Endometrial microvascular endothelial cells (primary cell): ENCODE data around the gene FCHO1. TPM values are rescaled to one million over a fixed set of nuclear protein-coding genes. Genes with fewer than 3 reads are reported as not detected.
"Not testable (repeated sequence)": the region's sequence is repeated elsewhere in the genome, so short reads cannot be mapped to it uniquely, and the experiment has no call there.

Experiments used
- in situ Hi-C: cut with HindIII; loops from 2 replicates; pipeline ENCODE4 v1.10.0; 2017; ENCODE audit warnings: low sequenced_read_pairs, low pct_unique_long_range_greater_than_20kb; ENCODE audit errors: inconsistent ontology term
- total RNA-seq: library from RNA; depleted of rRNA; stranded (reverse); fragments of >200 nt; gene quantifications from one replicate; pipeline ENCODE4 v1.2.3, GENCODE V29; 2015; ENCODE audit errors: inconsistent ontology term

Gene FCHO1
- total RNA-seq, 1 donor from 2014 or later = 3.0 TPM

DNA sequence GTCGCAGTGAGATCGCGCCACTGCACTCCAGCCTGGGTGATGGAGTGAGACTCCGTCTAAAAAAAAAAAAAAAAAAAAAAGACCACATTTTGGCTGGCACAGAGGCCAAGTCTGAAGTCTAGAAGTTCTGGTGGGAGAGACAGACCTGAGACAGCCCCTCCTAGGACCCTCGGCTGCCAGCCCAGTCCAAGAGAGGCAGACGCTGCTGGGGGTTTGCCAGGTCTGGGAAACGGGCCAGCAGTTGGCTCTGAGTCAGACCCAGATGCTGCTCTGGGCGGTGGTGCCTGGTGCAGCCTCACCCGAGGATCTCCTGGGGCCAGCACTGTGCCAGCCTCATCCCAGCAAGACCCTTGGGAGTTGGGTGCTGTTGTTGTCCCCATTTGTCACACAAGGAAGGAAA, 5.8 kb downstream of the FCHO1 start:
- in situ Hi-C loops = no loop called here

DNA sequence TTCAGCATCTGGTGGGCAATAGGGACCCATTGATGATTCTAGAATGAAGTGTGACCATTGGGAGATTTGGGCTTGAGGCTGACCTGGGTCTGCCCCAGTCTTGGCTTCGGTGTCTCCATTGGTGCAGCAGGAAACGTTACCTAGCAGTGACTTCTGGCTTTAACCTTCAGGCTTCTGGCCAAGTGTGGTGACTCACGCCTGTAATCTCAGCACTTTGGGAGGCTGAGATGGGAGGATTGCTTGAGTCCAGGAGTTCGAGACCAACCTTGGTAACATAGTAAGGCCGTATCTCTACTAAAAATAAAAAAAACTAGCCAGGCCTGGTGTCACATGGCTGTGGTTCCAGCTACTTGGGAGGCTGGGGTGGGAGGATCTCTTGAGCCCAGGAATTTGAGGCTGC, 7.2 kb downstream of the FCHO1 start:
- in situ Hi-C loops = no loop called here

GRCh38 chr19:17761148-17761547, 9.9 kb downstream of the FCHO1 start:
- in situ Hi-C loops = no loop called here

DNA sequence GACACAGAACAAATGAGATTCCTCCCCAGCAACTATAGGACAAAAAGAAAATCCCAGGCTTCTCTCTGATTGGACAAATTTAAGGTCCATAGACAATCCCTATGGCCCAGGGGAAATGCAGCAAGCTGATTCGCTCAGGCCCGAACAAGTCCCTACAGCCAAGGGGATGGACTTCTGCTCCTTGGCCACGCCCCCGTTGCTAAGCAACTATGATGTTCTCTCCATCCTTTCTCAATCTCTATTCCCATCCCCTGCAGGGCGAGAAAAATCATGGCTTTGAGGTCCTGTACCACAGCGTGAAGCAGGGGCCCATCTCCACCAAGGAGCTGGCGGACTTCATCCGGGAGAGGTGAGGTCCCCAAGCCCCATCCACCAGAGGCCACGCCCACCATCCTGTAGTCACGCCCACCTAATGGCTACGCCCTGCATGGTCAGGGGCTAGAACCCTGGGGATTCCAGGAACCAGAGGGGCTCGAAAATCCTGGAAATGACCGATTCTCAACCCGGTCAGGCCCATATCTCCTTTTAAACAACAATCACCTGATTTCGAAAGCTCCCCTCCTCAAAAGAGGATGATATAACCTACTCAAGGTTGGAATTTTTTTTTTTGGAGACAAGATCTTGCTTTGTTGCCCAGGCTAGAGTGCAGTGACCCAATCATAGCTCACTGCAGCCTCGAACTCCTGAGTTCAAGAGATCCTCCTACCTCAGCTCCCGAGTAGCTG, 11.4 kb downstream of the FCHO1 start:
- in situ Hi-C loops = no loop called here

- in situ Hi-C loops = no loop called here
Measured at GRCh38 chr19:17764348-17764747, 13.1 kb downstream of the FCHO1 start.

DNA sequence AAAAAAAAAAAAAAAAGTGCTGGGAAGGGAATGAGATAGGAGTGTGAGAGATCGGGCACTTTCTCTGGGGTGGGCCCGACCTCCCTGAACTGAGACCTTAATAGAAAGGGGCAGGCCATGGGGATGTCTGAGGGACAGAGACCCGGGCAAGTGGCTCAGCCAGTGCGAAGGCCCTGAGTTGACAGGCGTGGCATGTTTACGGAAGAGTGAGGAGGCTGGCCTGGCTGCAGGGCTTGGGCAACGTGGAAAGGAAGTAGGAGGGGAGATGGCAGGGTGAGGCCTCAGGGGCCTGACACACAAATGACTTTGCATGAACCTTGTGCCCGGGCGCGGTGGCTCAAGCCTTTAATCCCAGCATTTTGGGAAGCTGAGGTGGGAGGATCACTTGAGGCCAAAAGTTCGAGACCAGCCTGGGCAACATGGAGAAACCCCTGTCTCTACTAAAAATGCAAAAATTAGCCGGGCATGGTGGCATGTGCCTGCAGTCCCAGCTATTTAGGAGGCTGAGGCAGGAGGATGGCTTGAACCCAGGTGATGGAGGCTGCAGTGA, 13.9 kb downstream of the FCHO1 start:
- in situ Hi-C loops = no loop called here

- in situ Hi-C loops = no loop called here
Measured at GRCh38 chr19:17766543-17767131, 15.4 kb downstream of the FCHO1 start.

- in situ Hi-C loops = no loop called here
Measured at GRCh38 chr19:17767559-17767958, 16.3 kb downstream of the FCHO1 start.

GRCh38 chr19:17770613-17771012, 19.3 kb downstream of the FCHO1 start:
- in situ Hi-C loops = no loop called here

GRCh38 chr19:17772172-17772571, 20.9 kb downstream of the FCHO1 start:
- in situ Hi-C loops = no loop called here

GRCh38 chr19:17775245-17775927, 24.1 kb downstream of the FCHO1 start:
- in situ Hi-C loops = no loop called here

GRCh38 chr19:17775991-17776803, 24.9 kb downstream of the FCHO1 start:
- in situ Hi-C loops = no loop called here

GRCh38 chr19:17777840-17778239, 26.6 kb downstream of the FCHO1 start:
- in situ Hi-C loops = not testable (repeated sequence)

- in situ Hi-C loops = no loop called here
Measured at GRCh38 chr19:17778251-17778967, 27.1 kb downstream of the FCHO1 start.

- in situ Hi-C loops = no loop called here
Measured at GRCh38 chr19:17778968-17779929, 28.0 kb downstream of the FCHO1 start.

GRCh38 chr19:17780781-17781180, 29.5 kb downstream of the FCHO1 start:
- in situ Hi-C loops = no loop called here

- in situ Hi-C loops = not testable (repeated sequence)
Measured at GRCh38 chr19:17783721-17784120, 32.4 kb downstream of the FCHO1 start.
